Measurements from ENCODE around the gene GSG1L.

Gene GSG1L

GRCh38 chr16:27973678-27974077 lies 89.8 kb downstream of the GSG1L start:
- no peak overlapping the region for H3K27ac ChIP-seq (replicated peaks)
- TF ChIP-seq SPI1 (IDR thresholded peaks at IDR 0.05; ENCODE audit: borderline replicate concordance, low read depth) (no peak), POLR2AphosphoS5 (IDR thresholded peaks at IDR 0.05; ENCODE audit: low read depth) (no peak), GABPA (IDR thresholded peaks at IDR 0.05; ENCODE audit: low read depth) (no peak), REST (IDR thresholded peaks at IDR 0.05; ENCODE audit: insufficient replicate concordance, low read depth) (no peak)
- TF ChIP-seq, protein P1, sequence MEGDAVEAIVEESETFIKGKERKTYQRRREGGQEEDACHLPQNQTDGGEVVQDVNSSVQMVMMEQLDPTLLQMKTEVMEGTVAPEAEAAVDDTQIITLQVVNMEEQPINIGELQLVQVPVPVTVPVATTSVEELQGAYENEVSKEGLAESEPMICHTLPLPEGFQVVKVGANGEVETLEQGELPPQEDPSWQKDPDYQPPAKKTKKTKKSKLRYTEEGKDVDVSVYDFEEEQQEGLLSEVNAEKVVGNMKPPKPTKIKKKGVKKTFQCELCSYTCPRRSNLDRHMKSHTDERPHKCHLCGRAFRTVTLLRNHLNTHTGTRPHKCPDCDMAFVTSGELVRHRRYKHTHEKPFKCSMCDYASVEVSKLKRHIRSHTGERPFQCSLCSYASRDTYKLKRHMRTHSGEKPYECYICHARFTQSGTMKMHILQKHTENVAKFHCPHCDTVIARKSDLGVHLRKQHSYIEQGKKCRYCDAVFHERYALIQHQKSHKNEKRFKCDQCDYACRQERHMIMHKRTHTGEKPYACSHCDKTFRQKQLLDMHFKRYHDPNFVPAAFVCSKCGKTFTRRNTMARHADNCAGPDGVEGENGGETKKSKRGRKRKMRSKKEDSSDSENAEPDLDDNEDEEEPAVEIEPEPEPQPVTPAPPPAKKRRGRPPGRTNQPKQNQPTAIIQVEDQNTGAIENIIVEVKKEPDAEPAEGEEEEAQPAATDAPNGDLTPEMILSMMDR (IDR thresholded peaks at IDR 0.05; ENCODE audit: insufficient read depth, low read length) = no peak
- H3K27me3 ChIP-seq (ENCODE audit: insufficient read depth, poor library complexity, severe bottlenecking) = no peaks in the 10 kb centered on the region
- no peak for DNase-seq (ENCODE audit: low read depth in 1 of 2, low spot score in 1 of 2)
- H3K4me3 ChIP-seq (replicated peaks; ENCODE audit: insufficient read depth, low read length) = no peak overlapping the region

DNA sequence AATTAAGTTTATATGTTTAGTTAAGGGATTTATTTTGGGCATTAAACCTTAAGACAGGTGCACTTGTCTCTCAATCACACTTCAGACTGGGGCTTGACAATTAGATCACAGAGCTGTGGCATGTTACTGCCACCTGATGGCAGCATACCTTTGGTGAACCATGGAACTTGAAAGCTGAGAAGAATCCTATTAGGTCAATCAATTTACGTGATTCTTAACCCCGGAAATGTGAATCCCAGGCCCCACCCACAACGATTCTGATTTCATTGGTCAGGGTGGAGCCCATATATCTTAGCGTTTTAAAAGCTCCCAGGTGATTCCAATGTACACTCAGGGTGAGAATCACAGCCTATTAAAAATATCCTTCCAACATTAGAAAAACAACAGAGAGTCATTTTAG lies 91.0 kb downstream of the GSG1L start:
- TF ChIP-seq, protein P1 (IDR thresholded peaks at IDR 0.05; ENCODE audit: insufficient read depth, low read length) = peak; percentile 80
- no peak for TF ChIP-seq SPI1 (IDR thresholded peaks at IDR 0.05; ENCODE audit: borderline replicate concordance, low read depth)
- DNase-seq (ENCODE audit: low read depth in 1 of 2, low spot score in 1 of 2) = peak in 1 of 2 experiments; percentile 42
- no peaks in the 10 kb centered on the region for H3K27me3 ChIP-seq (ENCODE audit: insufficient read depth, poor library complexity, severe bottlenecking)
- no peak overlapping the region for H3K27ac ChIP-seq (replicated peaks)
- H3K4me3 ChIP-seq (replicated peaks; ENCODE audit: insufficient read depth, low read length) = no peak overlapping the region

GRCh38 chr16:27969574-27969973 lies 93.9 kb downstream of the GSG1L start:
- TF ChIP-seq SPI1 (IDR thresholded peaks at IDR 0.05; ENCODE audit: borderline replicate concordance, low read depth) (no peak), POLR2AphosphoS5 (IDR thresholded peaks at IDR 0.05; ENCODE audit: low read depth) (no peak), REST (IDR thresholded peaks at IDR 0.05; ENCODE audit: insufficient replicate concordance, low read depth) (no peak), GABPA (IDR thresholded peaks at IDR 0.05; ENCODE audit: low read depth) (no peak)
- TF ChIP-seq, protein P1 (IDR thresholded peaks at IDR 0.05; ENCODE audit: insufficient read depth, low read length) = no peak
- H3K27me3 ChIP-seq (ENCODE audit: insufficient read depth, poor library complexity, severe bottlenecking) = no peaks in the 10 kb centered on the region
- no peak overlapping the region for H3K27ac ChIP-seq (replicated peaks)
- DNase-seq (ENCODE audit: low read depth in 1 of 2, low spot score in 1 of 2) = no peak
- H3K4me3 ChIP-seq (replicated peaks; ENCODE audit: insufficient read depth, low read length) = no peak overlapping the region

- no peak for DNase-seq (ENCODE audit: low read depth in 1 of 2, low spot score in 1 of 2)
- Histone ChIP-seq H3K27me3 (ENCODE audit: insufficient read depth, poor library complexity, severe bottlenecking) (no peaks in the 10 kb centered on the region), H3K27ac (replicated peaks) (no peak overlapping the region), H3K4me3 (replicated peaks; ENCODE audit: insufficient read depth, low read length) (no peak overlapping the region)
- TF ChIP-seq POLR2AphosphoS5 (IDR thresholded peaks at IDR 0.05; ENCODE audit: low read depth) (no peak), GABPA (IDR thresholded peaks at IDR 0.05; ENCODE audit: low read depth) (no peak), SPI1 (IDR thresholded peaks at IDR 0.05; ENCODE audit: borderline replicate concordance, low read depth) (no peak), REST (IDR thresholded peaks at IDR 0.05; ENCODE audit: insufficient replicate concordance, low read depth) (no peak)
- TF ChIP-seq, protein P1 (IDR thresholded peaks at IDR 0.05; ENCODE audit: insufficient read depth, low read length) = no peak
These were observed 96.3 kb downstream of the GSG1L start for GRCh38 chr16:27967169-27967568.

Measured in HL-60 (cell line).